ENCODE results near the gene YY1AP1. TPM values are rescaled to one million over a fixed set of nuclear protein-coding genes. Genes with fewer than 3 reads are reported as not detected.
"Not testable (repeated sequence)": the region's sequence is repeated elsewhere in the genome, so short reads cannot be mapped to it uniquely, and the experiment has no call there.

The YY1AP1 gene
- total and polyA plus RNA-seq, 10 of the 15 experiments (the other 5 are each of a cell fraction or from before 2014, with no cell fraction given) = 13.2 to 118 (median 40.5) TPM

GRCh38 chr1:155636397-155637153 lies 52.0 kb downstream of the YY1AP1 start:
- no peaks in the 10 kb centered on the region for H4K20me1 ChIP-seq (ENCODE audit: control insufficient read depth, insufficient read depth)
- peak overlapping the region; percentile 34; the same call in 1 of the 2 replicates for H3K4me3 ChIP-seq
- H3K36me3 ChIP-seq (ENCODE audit: control insufficient read depth in 2 of 2, insufficient read depth in 2 of 2, low read length in 1 of 2) = no peaks in the 10 kb centered on the region
- no peaks in the 10 kb centered on the region for H3K79me2 ChIP-seq (ENCODE audit: control insufficient read depth, insufficient read depth, low read length)
- no peaks in the 10 kb centered on the region; the same call in 1 of the 2 replicates for H3K4me1 ChIP-seq (ENCODE audit: control insufficient read depth, insufficient read depth, low read length)
- POLR2A ChIA-PET = interaction anchor here (0.6 kb wide), 2 partner anchors 112 to 472 kb away, joined by 3 read pairs; no protein-coding TSS in a partner anchor
- H3K9me3 ChIP-seq (replicated peaks; ENCODE audit: control insufficient read depth, insufficient read depth, low read length) = no peaks in the 10 kb centered on the region
- 43% methylated on average over 11 of the region's 11 CpGs for WGBS (ENCODE audit: insufficient coverage, insufficient replicate concordance, low lambda C conversion rate, missing lambda C conversion rate)
- in situ Hi-C loops (cut with MboI) = no loop called here
- RAD21 ChIA-PET (ENCODE audit: unreplicated experiment) = no interaction called here
- DNase-seq (ENCODE audit: low read depth, low spot score) (no peak), ATAC-seq (peak; percentile 79), FAIRE-seq (no peak)
- H3K4me2 ChIP-seq (ENCODE audit: control insufficient read depth, insufficient read depth) = peak overlapping the region; percentile 49
- intact Hi-C loops (cut with micrococcal nuclease; ENCODE audit: unreplicated experiment) = no loop called here
- SMC1A ChIA-PET (ENCODE audit: uncharacterized antibody, unreplicated experiment) = interaction anchor here (1.5 kb wide), 1 partner anchor 93 kb away, joined by 3 read pairs; no protein-coding TSS in a partner anchor
- no peak overlapping the region for H3K27ac ChIP-seq (ENCODE audit: control insufficient read depth, insufficient read depth)
- H3K27me3 ChIP-seq (replicated peaks in 1 of 2; ENCODE audit: control insufficient read depth in 2 of 2, insufficient read depth in 2 of 2, low read length in 1 of 2) = no peaks in the 10 kb centered on the region
- CTCF ChIA-PET = interaction anchor here (0.7 to 1.0 kb wide), 2 partner anchors 217 to 387 kb away, joined by 3 read pairs; no protein-coding TSS in a partner anchor
- BruUV-seq (replicated peaks) = no TSS peak
- no peak overlapping the region for H3K9ac ChIP-seq (ENCODE audit: control insufficient read depth, insufficient read depth, low read length)
- H2AFZ ChIP-seq (ENCODE audit: control insufficient read depth, low read depth, low read length) = peak overlapping the region; percentile 56; the same call in 1 of the 2 replicates
- TF ChIP-seq TCF3 (IDR thresholded peaks at IDR 0.05; ENCODE audit: borderline replicate concordance, insufficient read depth, low read depth, low read length) = no peak
- TF ChIP-seq ATF3 (IDR thresholded peaks at IDR 0.05; ENCODE audit: borderline replicate concordance, extremely low read depth, low read depth, low read length) = no peak
- no peak for TF ChIP-seq RB1 (IDR thresholded peaks at IDR 0.05; ENCODE audit: borderline replicate concordance)
- TF ChIP-seq CBX3 (IDR thresholded peaks at IDR 0.05; ENCODE audit: borderline replicate concordance, low read depth) = no peak
- TF ChIP-seq MXI1 (IDR thresholded peaks at IDR 0.05; ENCODE audit: low read depth, low read length) = no peak
- TF ChIP-seq MAX (IDR thresholded peaks at IDR 0.05; ENCODE audit: low read depth, low read length) = no peak

GRCh38 chr1:155626428-155626827 lies 62.1 kb downstream of the YY1AP1 start:
- RAD21 ChIA-PET (ENCODE audit: unreplicated experiment); in situ Hi-C loops (cut with MboI); intact Hi-C loops (cut with micrococcal nuclease; ENCODE audit: unreplicated experiment); ATAC-seq; FAIRE-seq; POLR2A ChIA-PET; H3K36me3 ChIP-seq (ENCODE audit: control insufficient read depth in 2 of 2, insufficient read depth in 2 of 2, low read length in 1 of 2); CTCF ChIA-PET; H3K27ac ChIP-seq (ENCODE audit: control insufficient read depth, insufficient read depth); H3K27me3 ChIP-seq (replicated peaks in 1 of 2; ENCODE audit: control insufficient read depth in 2 of 2, insufficient read depth in 2 of 2, low read length in 1 of 2); SMC1A ChIA-PET (ENCODE audit: uncharacterized antibody, unreplicated experiment); H3K9me3 ChIP-seq (replicated peaks; ENCODE audit: control insufficient read depth, insufficient read depth, low read length); BruUV-seq (replicated peaks); H2AFZ ChIP-seq (ENCODE audit: control insufficient read depth, low read depth, low read length); H4K20me1 ChIP-seq (ENCODE audit: control insufficient read depth, insufficient read depth); DNase-seq (ENCODE audit: low read depth, low spot score); H3K9ac ChIP-seq (ENCODE audit: control insufficient read depth, insufficient read depth, low read length); H3K4me2 ChIP-seq (ENCODE audit: control insufficient read depth, insufficient read depth); H3K4me3 ChIP-seq; H3K4me1 ChIP-seq (ENCODE audit: control insufficient read depth, insufficient read depth, low read length); H3K79me2 ChIP-seq (ENCODE audit: control insufficient read depth, insufficient read depth, low read length): not testable (repeated sequence)
- WGBS (ENCODE audit: insufficient coverage, insufficient replicate concordance, low lambda C conversion rate, missing lambda C conversion rate) = 89% methylated on average over 4 of the region's 7 CpGs
